ENCODE results near the gene ZFAND5.

ZFAND5 gene

GRCh38 chr9:72394066-72394465 lies 29.1 kb upstream of the ZFAND5 start:
- Histone ChIP-seq H3K79me2 (no peaks in the 10 kb centered on the region), H3K9me3 (ENCODE audit: control insufficient read depth, low read length) (no peaks in the 10 kb centered on the region), H3K4me2 (ENCODE audit: low read length) (no peak overlapping the region), H3K36me3 (ENCODE audit: control insufficient read depth, insufficient read depth, low read length) (no peaks in the 10 kb centered on the region), H3K4me1 (no peaks in the 10 kb centered on the region), H3K9ac (no peak overlapping the region), H2AFZ (no peak overlapping the region), H3K4me3 (ENCODE audit: low read depth, low read length) (no peak overlapping the region), H3K27ac (no peak overlapping the region), H3K27me3 (ENCODE audit: control insufficient read depth, insufficient read depth, low read length) (no peaks in the 10 kb centered on the region)
- TF ChIP-seq CTCF (IDR thresholded peaks at IDR 0.05) = no peak

- no peaks in the 10 kb centered on the region for H3K27me3 ChIP-seq (ENCODE audit: control insufficient read depth, insufficient read depth, low read length)
- H3K27ac ChIP-seq = no peak overlapping the region
- H3K79me2 ChIP-seq = no peaks in the 10 kb centered on the region
- H3K4me2 ChIP-seq (ENCODE audit: low read length) = no peak overlapping the region
- H3K4me3 ChIP-seq (ENCODE audit: low read depth, low read length) = no peak overlapping the region
- no peaks in the 10 kb centered on the region for H3K9me3 ChIP-seq (ENCODE audit: control insufficient read depth, low read length)
- TF ChIP-seq CTCF (IDR thresholded peaks at IDR 0.05) = no peak
- no peak overlapping the region for H3K9ac ChIP-seq
- no peaks in the 10 kb centered on the region for H3K36me3 ChIP-seq (ENCODE audit: control insufficient read depth, insufficient read depth, low read length)
- H2AFZ ChIP-seq = no peak overlapping the region
- H3K4me1 ChIP-seq = no peaks in the 10 kb centered on the region
These were observed 25.9 kb upstream of the ZFAND5 start for GRCh38 chr9:72390907-72391306.

GRCh38 chr9:72386186-72386585 lies 21.2 kb upstream of the ZFAND5 start:
- Histone ChIP-seq H3K4me2 (ENCODE audit: low read length) (no peak overlapping the region), H3K27ac (no peak overlapping the region), H3K79me2 (no peaks in the 10 kb centered on the region), H3K27me3 (ENCODE audit: control insufficient read depth, insufficient read depth, low read length) (no peaks in the 10 kb centered on the region), H3K4me1 (no peaks in the 10 kb centered on the region), H2AFZ (no peak overlapping the region), H3K4me3 (ENCODE audit: low read depth, low read length) (no peak overlapping the region), H3K9me3 (ENCODE audit: control insufficient read depth, low read length) (no peaks in the 10 kb centered on the region), H3K36me3 (ENCODE audit: control insufficient read depth, insufficient read depth, low read length) (no peaks in the 10 kb centered on the region), H3K9ac (no peak overlapping the region)
- no peak for TF ChIP-seq CTCF (IDR thresholded peaks at IDR 0.05)

- Histone ChIP-seq H3K4me3 (ENCODE audit: low read depth, low read length) (no peak overlapping the region), H3K36me3 (ENCODE audit: control insufficient read depth, insufficient read depth, low read length) (no peaks in the 10 kb centered on the region), H3K27ac (no peak overlapping the region), H3K9ac (no peak overlapping the region), H2AFZ (no peak overlapping the region), H3K9me3 (ENCODE audit: control insufficient read depth, low read length) (no peaks in the 10 kb centered on the region), H3K4me2 (ENCODE audit: low read length) (no peak overlapping the region), H3K79me2 (no peaks in the 10 kb centered on the region), H3K4me1 (no peaks in the 10 kb centered on the region), H3K27me3 (ENCODE audit: control insufficient read depth, insufficient read depth, low read length) (no peaks in the 10 kb centered on the region)
- no peak for TF ChIP-seq CTCF (IDR thresholded peaks at IDR 0.05)
These were observed 19.9 kb upstream of the ZFAND5 start for GRCh38 chr9:72384710-72385485.
